SHP77 (cell line): Measurements from ENCODE around the gene APLP2.
"Not testable (repeated sequence)": the region's sequence is repeated elsewhere in the genome, so short reads cannot be mapped to it uniquely, and the experiment has no call there.

Experiments used
- DNase-seq, 2 experiments: peaks; one replicate each; lab custom pipeline; 2025; lab: John Stamatoyannopoulos, UW

Gene APLP2

GRCh38 chr11:130193551-130193950 lies 123.9 kb downstream of the APLP2 start:
- DNase-seq: not testable (repeated sequence)
